GM12872 (cell line): Measurements from ENCODE around the gene VSIR.

Experiments used
- TF ChIP-seq, protein P1 (sequence below): IDR thresholded peaks from 3 replicates; pipeline ENCODE4 v1.5.1; 2011; ENCODE audit warnings: low read depth, mild to moderate bottlenecking, low read length, moderate library complexity; ENCODE audit not compliant: insufficient read depth

The VSIR gene

DNA sequence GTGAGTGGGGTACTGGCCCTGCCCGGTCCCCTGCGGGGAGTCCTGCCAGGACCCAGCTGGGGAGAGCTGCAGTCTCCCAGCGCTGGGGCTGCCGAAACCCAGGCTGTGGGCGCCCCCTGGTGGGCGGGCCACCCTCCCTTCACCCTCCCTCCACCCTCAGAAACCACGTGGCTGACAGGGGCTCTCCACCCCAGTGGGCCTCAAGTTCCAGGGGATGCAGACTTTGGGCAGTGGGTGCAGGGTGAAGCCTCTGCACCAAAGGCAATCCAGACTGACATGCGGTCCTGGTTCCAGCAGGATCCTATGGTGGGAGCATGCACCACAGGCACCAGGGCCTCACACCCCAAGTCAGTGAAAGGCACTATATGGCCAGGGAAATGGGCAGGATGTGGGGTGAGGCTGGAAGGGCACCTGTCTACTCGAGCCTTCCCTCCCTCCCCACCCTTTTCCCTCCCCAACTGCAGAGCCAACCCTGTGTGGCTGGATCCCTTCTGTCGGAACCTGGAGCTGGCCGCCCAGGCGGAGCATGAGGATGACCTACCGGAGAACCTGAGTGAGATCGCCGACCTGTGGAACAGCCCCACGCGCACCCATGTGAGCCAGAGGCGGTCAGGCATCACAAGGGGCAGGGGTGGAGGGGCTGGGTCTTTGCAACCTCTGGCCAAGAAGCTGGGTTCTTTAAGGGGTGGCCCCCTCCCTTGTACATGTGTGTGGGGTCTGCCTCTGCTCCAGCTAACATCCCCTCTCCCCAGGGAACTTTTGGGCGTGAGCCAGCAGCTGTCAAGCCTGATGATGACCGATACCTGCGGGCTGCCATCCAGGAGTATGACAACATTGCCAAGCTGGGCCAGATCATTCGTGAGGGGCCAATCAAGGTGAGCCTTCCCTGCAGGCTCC, 38.9 kb upstream of the VSIR start:
- TF ChIP-seq, protein P1, sequence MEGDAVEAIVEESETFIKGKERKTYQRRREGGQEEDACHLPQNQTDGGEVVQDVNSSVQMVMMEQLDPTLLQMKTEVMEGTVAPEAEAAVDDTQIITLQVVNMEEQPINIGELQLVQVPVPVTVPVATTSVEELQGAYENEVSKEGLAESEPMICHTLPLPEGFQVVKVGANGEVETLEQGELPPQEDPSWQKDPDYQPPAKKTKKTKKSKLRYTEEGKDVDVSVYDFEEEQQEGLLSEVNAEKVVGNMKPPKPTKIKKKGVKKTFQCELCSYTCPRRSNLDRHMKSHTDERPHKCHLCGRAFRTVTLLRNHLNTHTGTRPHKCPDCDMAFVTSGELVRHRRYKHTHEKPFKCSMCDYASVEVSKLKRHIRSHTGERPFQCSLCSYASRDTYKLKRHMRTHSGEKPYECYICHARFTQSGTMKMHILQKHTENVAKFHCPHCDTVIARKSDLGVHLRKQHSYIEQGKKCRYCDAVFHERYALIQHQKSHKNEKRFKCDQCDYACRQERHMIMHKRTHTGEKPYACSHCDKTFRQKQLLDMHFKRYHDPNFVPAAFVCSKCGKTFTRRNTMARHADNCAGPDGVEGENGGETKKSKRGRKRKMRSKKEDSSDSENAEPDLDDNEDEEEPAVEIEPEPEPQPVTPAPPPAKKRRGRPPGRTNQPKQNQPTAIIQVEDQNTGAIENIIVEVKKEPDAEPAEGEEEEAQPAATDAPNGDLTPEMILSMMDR: peak; percentile 91

DNA sequence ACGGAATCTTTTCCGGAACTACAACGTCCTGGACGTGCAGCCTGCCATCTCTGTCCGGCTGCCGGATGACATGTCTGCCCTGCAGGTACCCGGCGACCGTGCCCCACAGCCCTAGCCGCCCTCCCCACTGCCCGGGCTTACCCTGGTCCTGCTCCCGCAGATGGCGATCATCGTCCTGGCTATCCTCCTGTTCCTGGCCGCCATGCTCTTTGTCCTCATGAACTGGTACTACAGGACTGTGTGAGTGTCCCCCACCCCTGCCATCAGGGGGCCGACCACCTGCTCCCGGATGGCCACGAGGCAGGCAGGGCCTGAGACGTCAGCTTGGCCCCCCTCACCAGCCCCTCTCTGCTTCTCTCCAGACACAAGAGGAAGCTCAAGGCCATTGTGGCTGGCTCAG, 38.0 kb upstream of the VSIR start:
- TF ChIP-seq, protein P1: no peak

- TF ChIP-seq, protein P1: no peak
These were observed 36.9 kb upstream of the VSIR start for GRCh38 chr10:71810048-71810750.

- TF ChIP-seq, protein P1: no peak
These were observed 36.3 kb upstream of the VSIR start for GRCh38 chr10:71809628-71810027.

- TF ChIP-seq, protein P1: no peak
These were observed 34.5 kb upstream of the VSIR start for GRCh38 chr10:71807557-71808510.

DNA sequence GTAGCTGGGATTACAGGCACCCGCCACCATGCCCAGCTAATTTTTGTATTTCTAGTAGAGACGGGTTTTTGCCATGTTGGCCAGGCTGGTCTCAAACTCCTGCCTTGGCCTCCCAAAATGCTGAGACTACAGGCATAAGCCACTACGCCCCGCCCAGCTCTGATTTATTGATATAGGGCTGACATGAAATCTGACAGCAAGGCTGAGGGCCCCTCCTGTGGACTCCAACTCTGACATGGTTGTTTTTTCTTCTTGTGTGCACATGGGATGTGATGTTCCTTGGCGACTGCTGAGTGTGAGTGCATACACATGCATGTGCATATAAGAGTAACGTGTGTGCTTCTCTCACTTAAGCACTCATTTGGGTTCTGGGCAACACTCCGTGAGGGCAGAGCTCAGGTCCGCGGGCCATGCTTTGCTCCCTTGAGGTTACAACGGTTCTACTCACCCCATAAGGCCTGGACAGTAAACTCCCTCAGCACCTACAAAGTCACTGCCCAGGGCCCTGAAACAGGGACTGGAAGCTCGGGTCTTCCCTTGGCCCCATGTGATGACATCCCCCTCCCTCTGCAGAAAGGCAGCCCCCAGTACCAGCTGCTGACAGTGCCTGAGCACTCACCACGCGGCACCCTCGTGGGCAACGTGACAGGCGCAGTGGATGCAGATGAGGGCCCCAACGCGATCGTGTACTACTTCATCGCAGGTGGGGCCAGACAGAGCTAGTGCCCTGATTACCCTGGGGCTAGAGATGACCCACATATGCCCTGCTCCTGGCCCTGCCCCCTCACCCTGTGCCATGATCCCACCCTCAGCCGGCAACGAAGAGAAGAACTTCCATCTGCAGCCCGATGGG, 33.6 kb upstream of the VSIR start:
- TF ChIP-seq, protein P1: no peak
